HG02623 (cell line): Measurements from ENCODE around the gene PDF.
A peak's percentile ranks its signal among the peaks of the same experiment; 100 is the strongest.
"Not testable (repeated sequence)": the region's sequence is repeated elsewhere in the genome, so short reads cannot be mapped to it uniquely, and the experiment has no call there.

Experiments
- ATAC-seq: cut with Tn5 transposase; IDR thresholded peaks from one replicate; pipeline ENCODE4 v1.9.1; 2021; ENCODE audit warnings: moderate library complexity; ENCODE audit not compliant: unreplicated experiment

The PDF gene

GRCh38 chr16:69330286-69331109 lies at the start of gene PDF:
Gene PDF (minus strand): TSS chr16:69330588. CDS start chr16:69330570, 18 bp downstream.
- ATAC-seq: peak; percentile 95

- ATAC-seq: no peak
Observed at GRCh38 chr16:69378760-69379159, 48.4 kb upstream of the PDF start.

GRCh38 chr16:69378036-69378435 lies 47.6 kb upstream of the PDF start:
- no peak for ATAC-seq

- ATAC-seq: no peak
Observed at GRCh38 chr16:69376393-69377059, 46.1 kb upstream of the PDF start.

- ATAC-seq: no peak
Observed at GRCh38 chr16:69373019-69373418, 42.6 kb upstream of the PDF start.

- no peak for ATAC-seq
Observed at GRCh38 chr16:69371564-69371963, 41.2 kb upstream of the PDF start.

GRCh38 chr16:69368866-69369265 lies 38.5 kb upstream of the PDF start:
- no peak for ATAC-seq

GRCh38 chr16:69367980-69368379 lies 37.6 kb upstream of the PDF start:
- ATAC-seq: no peak

- no peak for ATAC-seq
Observed at GRCh38 chr16:69366431-69366830, 36.0 kb upstream of the PDF start.

- ATAC-seq: no peak
Observed at GRCh38 chr16:69365901-69366300, 35.5 kb upstream of the PDF start.

- ATAC-seq: no peak
Observed at GRCh38 chr16:69364088-69364487, 33.7 kb upstream of the PDF start.

- no peak for ATAC-seq
Observed at GRCh38 chr16:69363281-69363717, 32.9 kb upstream of the PDF start.

- not testable (repeated sequence) for ATAC-seq
Observed at GRCh38 chr16:69360070-69360469, 29.7 kb upstream of the PDF start.

GRCh38 chr16:69351309-69352027 lies 21.1 kb upstream of the PDF start, which contains the start of gene TMED6:
Gene TMED6 (minus strand): TSS chr16:69351786. CDS start chr16:69351753, 33 bp downstream.
- no peak for ATAC-seq

- ATAC-seq: no peak
Observed at GRCh38 chr16:69350536-69351133, 20.2 kb upstream of the PDF start.

- no peak for ATAC-seq
Observed at GRCh38 chr16:69349536-69349935, 19.1 kb upstream of the PDF start.

GRCh38 chr16:69348222-69348621 lies 17.8 kb upstream of the PDF start:
- ATAC-seq: no peak

- no peak for ATAC-seq
Observed at GRCh38 chr16:69346683-69347082, 16.3 kb upstream of the PDF start.

GRCh38 chr16:69345923-69346322 lies 15.5 kb upstream of the PDF start:
- no peak for ATAC-seq

- no peak for ATAC-seq
Observed at GRCh38 chr16:69344171-69344570, 13.8 kb upstream of the PDF start.

- no peak for ATAC-seq
Observed at GRCh38 chr16:69340095-69340644, 9.8 kb upstream of the PDF start.
